PC-9 (cell line): ENCODE results near the gene CHRD.

Experiments
- CTCF ChIP-seq: fragments of 200-600 bp; sonication (generic); conservative IDR thresholded peaks from 2 replicates; pipeline ENCODE4 v1.6.1; 2017; ENCODE audit warnings: mixed run types, antibody characterized with exemption, mild to moderate bottlenecking, moderate library complexity
- EZH2 ChIP-seq: fragments of 200-600 bp; sonication (generic); IDR thresholded peaks from 2 replicates; pipeline ENCODE4 v1.8.0; 2017; ENCODE audit warnings: antibody characterized with exemption, low read depth

- TF ChIP-seq CTCF (no peak), EZH2 (no peak)
Measured at GRCh38 chr3:184381261-184382224, 1.7 kb downstream of the CHRD start.
